B cell (primary cell): Measurements from ENCODE around the gene WRNIP1. TPM values are rescaled to one million over a fixed set of nuclear protein-coding genes. Genes with fewer than 3 reads are reported as not detected.

Experiments used
- ATAC-seq: fragments of 200-7000 bp; cut with Tn5 transposase; one replicate; pipeline ENCODE4 v1.10.0; 2021; ENCODE audit warnings: low read depth, mild to moderate bottlenecking, moderate number of reproducible peaks, moderate library complexity
- CTCF ChIA-PET: fragments of 350-600 bp; sonication (Branson Sonifier 250); formaldehyde crosslinking; loops from one replicate; lab custom pipeline; 2021; ENCODE audit warnings: antibody characterized with exemption, inconsistent platforms; lab: Charles Lee
- POLR2A ChIA-PET: fragments of 350-600 bp; sonication (Branson Sonifier 250); formaldehyde crosslinking; loops from one replicate; lab custom pipeline; 2021; ENCODE audit warnings: antibody characterized with exemption; lab: Charles Lee
- DNase-seq: peaks from one replicate; pipeline ENCODE4 v3.0.0; 2013
- H2AFZ ChIP-seq: 2 replicates; pipeline ENCODE4 v1.6.1; 2012; ENCODE audit warnings: mild to moderate bottlenecking, low read depth, low read length; ENCODE audit not compliant: insufficient read depth, poor library complexity, severe bottlenecking
- H3K27ac ChIP-seq, 2 donors: 1 replicate in 1 of 2; 2 replicates in 1 of 2; pipeline ENCODE4 v1.5.1; 2012 to 2013; ENCODE audit warnings: low read length in 2 of 2, mild to moderate bottlenecking in 2 of 2, moderate library complexity in 1 of 2
- H3K27me3 ChIP-seq, 4 experiments: fragments of 200-600 bp in 1 of 4; sonication (generic) in 1 of 4; replicated peaks in 1 of 4; 1 replicate in 2 of 4; 2 replicates in 2 of 4; pipeline versions ENCODE4 v1.6.1 to v1.7.0; 2013 to 2016; ENCODE audit warnings: low read length in 3 of 4, mild to moderate bottlenecking in 2 of 4, mixed read lengths in 1 of 4, moderate library complexity in 1 of 4; ENCODE audit not compliant: insufficient read depth in 4 of 4, control insufficient read depth in 3 of 4; ENCODE audit errors: control extremely low read depth in 1 of 4
- H3K36me3 ChIP-seq, 2 experiments: replicated peaks in 1 of 2; 1 replicate in 1 of 2; 2 replicates in 1 of 2; pipeline versions ENCODE4 v1.6.1 to v1.7.1; 2013; ENCODE audit warnings: low read length in 1 of 2; ENCODE audit not compliant: insufficient read depth in 2 of 2, control insufficient read depth in 1 of 2; ENCODE audit errors: control extremely low read depth in 1 of 2, extremely low read depth in 1 of 2
- H3K4me1 ChIP-seq, 2 donors: fragments of 200-600 bp in 1 of 2; sonication (generic) in 1 of 2; 1 replicate in 1 of 2; 2 replicates in 1 of 2; pipeline versions ENCODE4 v1.5.1 to v1.6.1; 2013 to 2017; ENCODE audit warnings: low read length in 2 of 2; ENCODE audit not compliant: control insufficient read depth in 2 of 2, insufficient read depth in 2 of 2
- H3K4me2 ChIP-seq: replicated peaks from 2 replicates; pipeline ENCODE3; 2012; ENCODE audit warnings: mild to moderate bottlenecking, low read depth, low read length; ENCODE audit not compliant: poor library complexity, severe bottlenecking
- H3K4me3 ChIP-seq, 5 experiments: fragments of 200-600 bp in 1 of 5; sonication (generic) in 1 of 5; 1 replicate in 3 of 5; 2 replicates in 2 of 5; pipeline versions ENCODE4 v1.5.1 to v1.7.0; 2011 to 2016; ENCODE audit warnings: low read length in 4 of 5, mild to moderate bottlenecking in 4 of 5, low read depth in 2 of 5, control low read depth in 1 of 5, moderate library complexity in 1 of 5; ENCODE audit not compliant: insufficient read depth in 1 of 5; ENCODE audit errors: control extremely low read depth in 1 of 5, extremely low read depth in 1 of 5
- H3K79me2 ChIP-seq: fragments of 200-600 bp; sonication (generic); one replicate; pipeline ENCODE4 v1.6.0; 2016; ENCODE audit warnings: low read length; ENCODE audit not compliant: control insufficient read depth, insufficient read depth
- H3K9ac ChIP-seq: fragments of 200-600 bp; sonication (generic); 2 replicates; pipeline ENCODE4 v1.6.1; 2017; ENCODE audit warnings: mild to moderate bottlenecking, low read length, moderate library complexity
- H3K9me3 ChIP-seq, 3 donors: one replicate each; pipeline versions ENCODE4 v1.6.1 to v1.7.1; 2013; ENCODE audit warnings: low read length in 2 of 3; ENCODE audit not compliant: control insufficient read depth in 2 of 3, insufficient read depth in 1 of 3; ENCODE audit errors: control extremely low read depth in 1 of 3
- H4K20me1 ChIP-seq: 2 replicates; pipeline ENCODE4 v1.6.0; 2012; ENCODE audit warnings: mild to moderate bottlenecking, low read length; ENCODE audit not compliant: insufficient read depth, control insufficient read depth, poor library complexity, severe bottlenecking
- H3K27ac Mint-ChIP-seq: one replicate; pipeline ENCODE4 v1.8.0; 2021; ENCODE audit warnings: mixed read lengths
- H3K27me3 Mint-ChIP-seq: one replicate; pipeline ENCODE4 v1.8.0; 2021; ENCODE audit warnings: mixed read lengths
- H3K4me1 Mint-ChIP-seq: one replicate; pipeline ENCODE4 v1.8.0; 2021; ENCODE audit warnings: mixed read lengths
- H3K4me3 Mint-ChIP-seq: one replicate; pipeline ENCODE4 v1.8.0; 2021; ENCODE audit warnings: mixed read lengths
- H3K9me3 Mint-ChIP-seq: one replicate; pipeline ENCODE4 v1.8.0; 2022; ENCODE audit warnings: mixed read lengths; ENCODE audit not compliant: insufficient read depth
- CTCF ChIP-seq: fragments of 200-600 bp; IDR thresholded peaks from one replicate; pipeline ENCODE4 v1.8.0; 2022; ENCODE audit warnings: antibody characterized with exemption, mild to moderate bottlenecking
- EZH2 ChIP-seq: IDR thresholded peaks from 2 replicates; pipeline ENCODE4 v1.6.1; 2012; ENCODE audit warnings: borderline replicate concordance, low read depth, mild to moderate bottlenecking, moderate library complexity, low read length; ENCODE audit not compliant: insufficient read depth, poor library complexity, severe bottlenecking
- WGBS: methylation state at CpG from one replicate; pipeline ENCODE4 v1.1.5; 2013; ENCODE audit warnings: missing lambda C conversion rate; ENCODE audit not compliant: insufficient coverage; 5-methylcytosine and 5-hydroxymethylcytosine counted together
- intact Hi-C: fragments of 100-400 bp; cut with micrococcal nuclease; formaldehyde crosslinking; loops from one replicate; pipeline ENCODE4 v1.10.0; 2022
- polyA plus RNA-seq: library from polyadenylated mRNA; depleted of rRNA; stranded (reverse); fragments of >200 nt; gene quantifications from 2 replicates; pipeline ENCODE4 v1.2.3, GENCODE V29; 2012
- total RNA-seq, 2 donors: library from RNA; stranded (reverse); fragments of 120-200 nt in 1 of 2; gene quantifications; 1 replicate in 1 of 2; 2 replicates in 1 of 2; pipeline versions ENCODE4 v1.2.3 to v1.2.4, GENCODE V29; 2013 to 2022

Gene WRNIP1
- total and polyA plus RNA-seq, 2 donors (not counting 1 experiment from before 2014, with no cell fraction given), result 32.6 to 35.2 TPM

DNA sequence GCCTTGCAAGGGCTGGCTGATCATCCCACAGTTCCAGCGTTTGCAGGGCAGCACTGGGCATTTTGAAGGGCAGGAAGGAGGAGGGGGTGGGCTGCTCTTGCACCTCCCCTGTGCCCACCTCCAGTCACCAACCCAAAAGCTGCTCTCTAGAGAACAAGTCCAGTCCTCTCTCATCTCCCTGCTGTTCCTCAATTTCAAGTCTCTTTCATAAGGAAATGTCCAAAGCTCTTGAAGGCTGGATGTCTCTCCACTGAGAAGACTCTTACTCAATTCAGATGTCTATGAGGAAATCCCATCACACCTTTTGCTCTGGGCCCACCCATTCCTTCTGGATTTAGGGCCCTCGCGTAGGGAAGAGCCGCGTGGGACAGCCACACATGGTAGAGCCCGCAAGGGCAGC, 31.7 kb downstream of the WRNIP1 start:
- CTCF ChIA-PET, result no interaction called here

More for the DNA sequence above, 31.7 kb downstream of the WRNIP1 start:
- POLR2A ChIA-PET, result interaction anchor here (0.6 kb wide), 1 partner anchor 53 kb away, joined by 4 read pairs; no protein-coding TSS in a partner anchor
- TF ChIP-seq CTCF (no peak), EZH2 (no peak)
- 96% methylated on average over 4 of the region's 6 CpGs for WGBS
- H3K36me3 ChIP-seq, result no peaks in the 10 kb centered on the region
- no peaks in the 10 kb centered on the region for H3K9me3 Mint-ChIP-seq
- no peaks in the 10 kb centered on the region for H3K27me3 Mint-ChIP-seq
- no peak for ATAC-seq
- intact Hi-C loops, result no loop called here
- DNase-seq, result no peak
- H3K4me1 ChIP-seq, result peaks cover 20 to 30% of the 10 kb centered on the region in 2 donors
- H2AFZ ChIP-seq, result no peak overlapping the region
- H3K4me3 Mint-ChIP-seq, result no peak overlapping the region
- peaks cover 31% of the 10 kb centered on the region for H3K4me1 Mint-ChIP-seq
- no peaks in the 10 kb centered on the region for H3K27me3 ChIP-seq
- no peaks in the 10 kb centered on the region for H3K9me3 ChIP-seq
- peaks cover 4% of the 10 kb centered on the region for H3K79me2 ChIP-seq
- no peak overlapping the region for H3K27ac ChIP-seq
- H3K9ac ChIP-seq, result no peak overlapping the region
- H3K27ac Mint-ChIP-seq, result no peak overlapping the region
- H3K4me3 ChIP-seq, result no peak overlapping the region
- no peaks in the 10 kb centered on the region for H4K20me1 ChIP-seq
- H3K4me2 ChIP-seq, result no peak overlapping the region
